Glomerular endothelial cell (primary cell): Measurements from ENCODE around the gene KLF9. TPM values are rescaled to one million over a fixed set of nuclear protein-coding genes. Genes with fewer than 3 reads are reported as not detected.

Source experiments
- DNase-seq: peaks from one replicate; pipeline ENCODE4 v3.0.0-alpha.2; 2011; ENCODE audit warnings: low read depth, low spot score; ENCODE audit errors: extremely low read depth
- total RNA-seq: library from RNA; depleted of rRNA; stranded (reverse); fragments of >200 nt; gene quantifications from 2 replicates; pipeline ENCODE4 v1.2.3, GENCODE V29; 2015

Gene KLF9
- 17.0 and 23.7 TPM in 2 replicates for total RNA-seq

GRCh38 chr9:70413799-70414775 lies at the start of gene KLF9:
KLF9 (minus strand) TSS chr9:70414657; CDS start chr9:70413363, 1,294 bp downstream.
- no peak for DNase-seq

GRCh38 chr9:70463877-70464276 lies 49.4 kb upstream of the KLF9 start:
- DNase-seq: no peak

- no peak for DNase-seq
Observed at GRCh38 chr9:70462300-70462699, 47.8 kb upstream of the KLF9 start.

GRCh38 chr9:70457235-70457634 lies 42.8 kb upstream of the KLF9 start:
- no peak for DNase-seq

GRCh38 chr9:70455993-70456704 lies 41.7 kb upstream of the KLF9 start:
- DNase-seq: no peak

GRCh38 chr9:70452365-70452764 lies 37.9 kb upstream of the KLF9 start:
- no peak for DNase-seq

- no peak for DNase-seq
Observed at GRCh38 chr9:70451765-70452164, 37.3 kb upstream of the KLF9 start.

- DNase-seq: no peak
Observed at GRCh38 chr9:70450738-70451137, 36.3 kb upstream of the KLF9 start.

GRCh38 chr9:70449461-70449860 lies 35.0 kb upstream of the KLF9 start:
- no peak for DNase-seq

- no peak for DNase-seq
Observed at GRCh38 chr9:70448919-70449318, 34.5 kb upstream of the KLF9 start.

- no peak for DNase-seq
Observed at GRCh38 chr9:70444904-70445303, 30.4 kb upstream of the KLF9 start.

- DNase-seq: no peak
Observed at GRCh38 chr9:70442328-70442848, 27.9 kb upstream of the KLF9 start.

- DNase-seq: no peak
Observed at GRCh38 chr9:70441622-70442021, 27.2 kb upstream of the KLF9 start.

GRCh38 chr9:70439991-70440706 lies 25.7 kb upstream of the KLF9 start:
- DNase-seq: no peak

GRCh38 chr9:70438341-70438928 lies 24.0 kb upstream of the KLF9 start:
- DNase-seq: peak; percentile 91

GRCh38 chr9:70435948-70436347 lies 21.5 kb upstream of the KLF9 start:
- peak; percentile 74 for DNase-seq

GRCh38 chr9:70429899-70430298 lies 15.4 kb upstream of the KLF9 start:
- DNase-seq: no peak

- no peak for DNase-seq
Observed at GRCh38 chr9:70428781-70429180, 14.3 kb upstream of the KLF9 start.

- DNase-seq: no peak
Observed at GRCh38 chr9:70427161-70427945, 12.9 kb upstream of the KLF9 start.

GRCh38 chr9:70425192-70425591 lies 10.7 kb upstream of the KLF9 start:
- DNase-seq: no peak
